HG02884 (cell line): ENCODE results near the gene SNF8.
"Not testable (repeated sequence)": the region's sequence is repeated elsewhere in the genome, so short reads cannot be mapped to it uniquely, and the experiment has no call there.

Source experiments
- ATAC-seq: cut with Tn5 transposase; IDR thresholded peaks from one replicate; pipeline ENCODE4 v1.9.1; 2021; ENCODE audit warnings: mild to moderate bottlenecking, moderate library complexity; ENCODE audit not compliant: unreplicated experiment

SNF8 gene, protein sequence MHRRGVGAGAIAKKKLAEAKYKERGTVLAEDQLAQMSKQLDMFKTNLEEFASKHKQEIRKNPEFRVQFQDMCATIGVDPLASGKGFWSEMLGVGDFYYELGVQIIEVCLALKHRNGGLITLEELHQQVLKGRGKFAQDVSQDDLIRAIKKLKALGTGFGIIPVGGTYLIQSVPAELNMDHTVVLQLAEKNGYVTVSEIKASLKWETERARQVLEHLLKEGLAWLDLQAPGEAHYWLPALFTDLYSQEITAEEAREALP

DNA sequence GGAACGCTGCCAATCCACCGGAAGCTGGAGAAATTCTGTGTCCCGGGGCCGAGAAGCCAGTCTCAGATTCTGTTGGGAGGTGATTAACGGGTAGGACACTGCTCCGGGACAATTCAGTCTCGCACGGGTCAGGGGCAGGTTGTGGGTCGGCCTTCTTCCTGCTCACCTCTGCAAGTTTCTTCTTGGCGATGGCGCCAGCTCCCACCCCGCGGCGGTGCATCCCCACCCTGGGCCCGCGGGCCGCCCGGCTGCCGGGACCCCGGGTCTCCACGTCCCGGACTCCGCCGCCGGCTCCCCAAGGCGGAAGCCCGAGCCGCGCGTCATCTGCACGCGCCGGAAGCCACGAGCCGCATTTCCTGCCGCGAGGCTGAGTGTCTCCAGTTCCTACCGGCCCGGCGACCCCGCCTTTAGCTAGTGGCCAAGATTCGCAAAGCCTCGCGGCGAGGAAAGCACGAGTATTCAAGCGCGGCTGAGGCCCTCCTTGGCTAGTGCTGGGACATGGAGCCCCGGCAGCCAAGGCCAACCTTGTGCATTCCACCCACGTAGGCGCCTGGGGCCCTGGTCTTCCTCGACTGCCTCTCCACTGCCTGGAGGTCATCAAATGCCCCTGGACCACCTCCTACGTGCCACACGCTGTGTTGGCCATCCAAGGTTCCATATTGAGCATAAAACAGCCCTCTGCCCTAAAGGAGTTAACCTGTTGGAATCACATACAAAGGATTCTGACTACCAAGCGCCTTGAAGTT, at the start of gene SNF8:
TSS of gene SNF8 (minus strand) at position 328 of the 746 bp plus-strand sequence. CDS start at position 220, 108 bp downstream.
- peak; percentile 70 for ATAC-seq

DNA sequence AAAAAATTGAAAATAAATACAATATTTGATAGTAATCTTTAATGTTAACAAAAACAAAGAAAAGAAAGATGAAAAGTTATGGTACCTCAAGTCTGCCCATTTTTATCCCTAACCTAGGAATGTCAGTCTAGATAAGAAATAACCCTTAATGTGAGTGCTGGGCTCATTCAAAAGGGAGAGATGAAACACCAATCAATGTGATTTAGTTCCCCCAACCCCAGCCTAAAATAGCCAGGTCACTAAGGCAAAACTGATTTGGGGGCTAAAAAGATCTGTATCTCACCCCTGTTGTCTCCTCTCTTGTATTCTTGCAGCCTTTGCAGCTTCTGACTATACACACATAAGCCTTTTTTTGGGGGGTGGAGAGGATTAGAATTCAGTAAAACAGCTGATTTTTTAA, 49.3 kb upstream of the SNF8 start:
- no peak for ATAC-seq

DNA sequence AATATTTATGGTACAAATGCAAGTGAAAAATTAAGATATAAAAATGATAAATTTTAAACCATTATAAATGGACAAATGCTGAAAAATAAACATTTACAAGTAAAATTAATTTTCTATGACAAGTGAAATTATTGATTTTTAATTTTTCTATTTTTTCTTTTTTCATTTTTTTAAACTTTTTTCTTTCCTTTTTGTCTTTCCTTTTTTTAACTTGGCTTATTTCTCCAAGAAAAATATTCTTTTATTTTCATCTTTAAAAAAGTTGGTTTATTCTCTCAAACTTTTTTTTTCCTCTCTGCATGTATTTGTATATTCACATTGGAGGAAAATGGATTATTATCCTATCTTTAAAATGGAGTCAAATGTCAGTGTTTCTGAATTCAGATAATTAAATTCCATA, 48.7 kb upstream of the SNF8 start:
- ATAC-seq: no peak

DNA sequence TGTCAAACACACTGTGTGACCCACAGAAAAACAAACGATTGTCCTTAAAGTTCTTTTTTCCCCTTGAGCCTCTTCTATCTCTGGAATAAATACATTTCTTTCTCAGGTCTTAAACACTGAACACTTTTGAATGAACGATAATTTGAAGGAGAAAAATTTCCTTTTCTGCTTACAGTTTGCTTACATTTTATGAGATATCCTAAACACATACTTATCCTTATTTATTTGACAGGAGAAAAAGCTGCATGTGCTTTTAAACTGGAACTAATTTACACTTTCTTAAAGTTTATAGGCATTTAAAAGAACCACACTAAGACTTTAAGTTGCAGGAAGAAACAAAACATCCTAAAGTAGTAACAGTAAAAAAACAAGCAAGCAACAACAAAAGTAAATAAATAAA, 47.8 kb upstream of the SNF8 start:
- ATAC-seq: no peak

DNA sequence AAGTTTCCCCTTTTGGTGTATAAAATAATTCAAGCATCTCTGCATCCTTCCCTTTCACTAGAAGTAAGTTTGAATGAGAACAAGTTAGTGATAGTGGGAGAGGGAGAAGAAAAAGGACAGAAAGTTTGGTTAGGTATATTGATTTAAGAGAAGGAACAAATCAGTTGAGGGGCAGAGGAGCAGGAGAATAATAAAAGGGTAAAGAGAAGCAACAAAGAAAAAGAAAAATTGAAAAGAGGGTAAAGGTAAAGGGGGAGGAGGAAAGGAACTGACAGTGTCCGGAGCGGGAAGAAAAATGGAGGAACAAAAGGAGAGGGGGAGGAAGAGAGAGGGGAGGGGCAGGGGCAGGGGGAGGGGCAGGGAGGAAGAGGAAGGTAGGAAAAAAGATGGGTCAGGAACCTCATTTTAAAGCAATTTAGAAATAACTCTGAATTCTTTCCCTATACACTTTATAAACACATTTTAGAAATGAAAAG, 46.3 kb upstream of the SNF8 start:
- ATAC-seq: no peak

DNA sequence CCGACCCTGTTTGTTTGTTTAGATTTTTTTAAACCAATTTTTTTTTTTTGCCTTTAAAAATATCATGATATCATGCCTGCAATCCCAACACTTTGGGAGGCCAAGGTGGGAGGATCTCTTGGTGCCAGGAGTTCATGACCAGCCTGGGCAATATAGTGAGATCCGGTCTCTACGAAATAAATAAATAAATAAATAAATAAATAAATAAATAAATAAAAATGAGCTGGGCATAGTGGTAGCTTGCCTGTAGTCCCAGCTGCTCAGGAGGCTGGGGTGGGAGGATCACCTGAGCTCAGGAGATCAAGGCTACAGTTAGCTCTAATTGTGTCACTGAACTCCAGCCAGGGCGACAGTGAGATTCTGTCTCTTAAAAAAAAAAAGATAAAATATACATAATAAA, 44.5 kb upstream of the SNF8 start:
- ATAC-seq: no peak

DNA sequence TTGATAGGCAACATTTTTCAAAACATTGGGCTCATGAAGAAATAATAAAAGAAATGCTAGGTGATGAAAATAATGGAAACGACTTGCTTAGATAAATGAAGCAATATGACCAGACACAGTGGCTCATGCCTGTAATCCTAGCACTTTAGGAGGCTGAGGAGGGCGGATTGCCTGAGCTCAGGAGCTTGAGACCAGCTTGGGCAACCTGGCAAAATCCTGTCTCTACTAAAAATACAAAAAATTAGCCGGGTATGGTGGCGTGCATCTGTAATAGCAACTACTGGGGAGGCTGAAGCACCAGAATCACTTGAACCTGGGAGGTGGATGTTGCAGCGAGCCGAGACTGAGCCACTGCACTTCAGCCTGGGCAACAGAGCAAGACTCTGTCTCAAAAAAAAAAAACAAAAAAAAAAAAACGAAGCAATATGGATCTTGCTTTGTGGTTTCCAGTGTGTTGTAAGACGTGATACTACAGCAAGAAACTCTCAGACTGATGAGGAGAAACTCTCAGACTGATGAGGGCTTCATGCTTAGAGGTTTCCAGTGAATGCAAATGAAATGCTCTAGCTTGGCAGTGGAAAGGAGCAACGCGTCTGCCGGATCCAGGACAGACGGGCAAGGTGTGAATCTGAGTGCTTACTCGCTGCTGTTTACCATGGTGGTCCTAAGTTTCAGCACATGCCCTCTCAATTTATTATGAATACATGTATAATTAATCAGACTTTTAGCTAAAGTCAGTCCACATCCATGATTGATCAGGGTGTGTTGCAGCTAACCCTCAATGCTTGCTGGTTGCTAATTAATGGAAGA, 41.0 kb upstream of the SNF8 start:
- ATAC-seq: no peak

DNA sequence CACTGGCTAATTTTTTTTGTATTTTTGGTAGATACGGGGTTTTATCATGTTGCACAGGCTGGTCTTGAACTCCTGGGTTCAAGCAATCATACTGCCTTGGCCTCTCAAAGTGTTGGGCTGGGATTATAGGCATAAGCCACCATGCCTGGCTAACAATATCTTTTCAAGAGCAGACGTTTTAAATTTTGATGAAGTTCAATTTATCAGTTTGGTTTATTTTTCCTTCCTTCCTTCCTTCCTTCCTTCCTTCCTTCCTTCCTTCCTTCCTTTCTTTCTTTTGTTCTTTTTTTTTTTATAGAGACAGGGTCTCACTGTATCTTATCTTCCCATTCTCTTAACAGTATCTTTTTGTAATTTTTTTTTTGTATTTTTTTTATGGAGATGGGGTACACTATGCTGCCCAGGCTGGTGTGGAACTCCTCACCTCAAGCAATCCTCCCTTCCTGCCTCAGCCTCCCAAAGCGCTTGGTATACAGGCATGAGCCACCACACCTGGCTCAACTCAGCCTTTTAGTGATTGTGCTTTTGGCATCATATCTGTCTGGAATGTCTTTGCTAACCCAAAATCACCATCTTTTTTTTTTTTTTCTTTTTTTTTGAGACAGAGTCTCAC, 37.4 kb upstream of the SNF8 start:
- ATAC-seq: no peak

DNA sequence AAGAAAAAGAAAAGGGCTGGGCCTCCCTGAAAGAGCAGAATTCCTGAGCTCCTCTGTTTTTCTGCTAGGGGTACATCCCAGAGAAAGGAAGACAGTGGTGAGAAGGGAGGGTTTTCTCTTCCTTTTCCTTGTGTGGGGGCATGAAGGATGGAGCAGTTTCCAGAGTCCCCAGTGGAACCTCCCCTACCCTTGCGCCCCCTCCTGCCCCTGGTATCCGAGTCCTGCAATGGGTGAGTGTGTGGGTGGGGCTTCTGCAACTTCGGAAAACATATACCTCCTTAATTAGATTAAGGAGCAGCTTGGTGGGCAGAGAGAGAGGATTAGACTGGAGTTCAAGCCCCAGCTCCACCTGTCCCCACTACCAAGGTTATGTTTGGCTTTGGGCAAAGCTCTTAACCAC, 29.2 kb upstream of the SNF8 start:
- no peak for ATAC-seq

DNA sequence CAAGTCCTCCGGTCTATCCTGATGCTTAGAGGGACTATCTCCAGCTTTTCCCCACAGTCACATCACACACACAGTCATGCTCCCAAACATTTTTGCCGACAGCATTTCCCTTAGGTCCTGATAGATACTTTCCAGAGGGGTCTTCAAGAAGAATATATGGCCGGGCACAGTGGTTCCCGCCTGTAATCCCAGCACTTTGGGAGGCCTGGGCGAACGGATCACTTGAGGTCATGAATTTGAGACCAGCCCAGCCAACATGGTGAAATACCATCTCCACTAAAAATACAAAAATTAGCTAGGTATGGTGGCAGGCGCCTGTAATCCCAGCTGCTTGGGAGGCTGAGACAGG, 28.1 kb upstream of the SNF8 start:
- ATAC-seq: no peak

DNA sequence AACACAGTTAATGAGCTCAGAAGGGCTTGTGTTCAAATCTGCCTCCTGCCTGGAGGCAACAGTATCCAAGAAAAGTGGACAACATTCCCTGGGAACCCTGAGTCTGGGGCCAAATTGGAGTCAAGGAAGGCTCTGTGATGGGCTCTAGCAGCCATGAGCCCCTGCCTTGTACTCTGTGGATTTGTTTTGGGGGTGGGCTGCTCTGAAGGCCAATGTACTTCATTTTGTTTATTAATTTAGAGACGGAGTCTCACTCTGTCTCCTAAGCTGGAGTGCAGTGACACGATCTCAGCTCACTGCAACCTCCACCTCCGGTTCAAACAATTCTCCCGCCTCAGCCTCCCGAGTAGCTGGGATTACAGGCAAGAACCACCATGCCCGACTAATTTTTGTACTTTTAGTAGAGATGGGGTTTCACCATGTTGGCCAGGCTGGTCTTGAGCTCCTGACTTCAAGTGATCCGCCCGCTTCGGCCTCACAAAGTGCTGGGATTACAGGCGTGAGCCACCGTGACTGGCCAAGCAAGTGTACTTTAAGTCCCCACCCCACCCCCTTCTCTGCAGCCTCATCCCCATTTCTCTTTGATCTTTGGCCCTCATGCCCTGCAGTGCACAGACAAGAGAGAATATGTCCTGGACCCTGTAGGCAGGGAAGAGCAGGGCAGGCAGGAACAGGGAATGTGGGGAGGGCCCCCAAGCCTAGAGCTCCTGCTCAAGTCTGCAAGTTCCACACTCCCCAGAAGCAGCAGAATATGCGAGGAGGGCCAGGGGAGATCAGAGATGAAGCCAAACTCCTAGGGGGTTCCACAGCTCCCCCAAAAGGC, 26.4 kb upstream of the SNF8 start:
- ATAC-seq: no peak

DNA sequence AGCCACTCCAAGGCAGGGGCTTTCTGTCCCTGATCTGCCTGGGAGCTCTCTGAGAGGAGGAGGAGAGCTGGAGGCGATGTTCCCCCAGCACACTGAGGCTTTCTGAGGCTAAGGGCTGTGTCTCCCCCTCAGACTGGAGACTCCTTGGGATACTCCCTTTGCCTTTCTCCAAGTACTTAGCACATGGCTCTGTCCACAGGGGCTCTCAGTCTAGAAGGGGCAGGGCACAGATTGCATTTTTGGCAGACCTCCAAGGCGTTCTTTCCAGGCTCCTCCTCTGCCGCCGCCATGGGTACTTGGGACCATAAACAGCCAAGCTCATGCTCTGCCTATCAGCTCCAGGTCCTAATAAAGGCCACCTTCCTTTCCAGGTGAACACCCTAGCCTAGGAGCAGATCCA, 25.6 kb upstream of the SNF8 start:
- ATAC-seq: no peak

DNA sequence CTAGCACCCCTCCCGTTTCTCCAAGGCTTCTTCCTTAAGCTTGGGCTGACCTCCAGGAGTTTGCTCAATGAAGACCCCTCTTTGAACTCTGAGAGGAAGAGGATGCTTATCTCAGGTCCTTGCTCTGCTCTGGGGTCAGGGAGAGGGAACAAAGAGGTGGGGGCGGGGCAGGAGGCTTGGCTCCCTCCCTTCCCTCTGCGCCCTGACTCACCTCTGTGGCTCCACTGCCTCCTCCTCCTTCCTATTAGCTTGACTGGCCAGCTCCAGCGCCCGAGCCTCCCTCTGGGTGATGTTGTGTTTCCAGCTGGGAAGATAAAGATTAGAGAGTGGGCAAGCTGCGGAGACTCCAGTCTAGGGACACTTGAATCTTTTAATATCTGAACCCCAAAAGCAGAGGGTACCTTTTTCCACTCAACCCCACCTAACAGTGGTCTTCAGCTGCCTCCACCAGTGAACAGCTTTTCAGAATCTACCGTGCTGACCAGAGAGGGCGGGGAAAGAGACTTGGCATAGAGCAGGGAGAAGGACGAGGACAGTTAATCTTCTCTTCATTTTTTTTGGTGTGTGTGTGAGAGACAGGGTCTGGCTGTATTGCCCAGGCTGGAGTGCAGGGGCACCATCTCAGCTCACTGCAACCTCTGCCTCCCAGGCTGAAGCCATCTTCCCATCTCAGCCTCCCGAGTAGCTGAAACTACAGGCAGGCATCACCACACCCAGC, 17.0 kb upstream of the SNF8 start:
- ATAC-seq: no peak

DNA sequence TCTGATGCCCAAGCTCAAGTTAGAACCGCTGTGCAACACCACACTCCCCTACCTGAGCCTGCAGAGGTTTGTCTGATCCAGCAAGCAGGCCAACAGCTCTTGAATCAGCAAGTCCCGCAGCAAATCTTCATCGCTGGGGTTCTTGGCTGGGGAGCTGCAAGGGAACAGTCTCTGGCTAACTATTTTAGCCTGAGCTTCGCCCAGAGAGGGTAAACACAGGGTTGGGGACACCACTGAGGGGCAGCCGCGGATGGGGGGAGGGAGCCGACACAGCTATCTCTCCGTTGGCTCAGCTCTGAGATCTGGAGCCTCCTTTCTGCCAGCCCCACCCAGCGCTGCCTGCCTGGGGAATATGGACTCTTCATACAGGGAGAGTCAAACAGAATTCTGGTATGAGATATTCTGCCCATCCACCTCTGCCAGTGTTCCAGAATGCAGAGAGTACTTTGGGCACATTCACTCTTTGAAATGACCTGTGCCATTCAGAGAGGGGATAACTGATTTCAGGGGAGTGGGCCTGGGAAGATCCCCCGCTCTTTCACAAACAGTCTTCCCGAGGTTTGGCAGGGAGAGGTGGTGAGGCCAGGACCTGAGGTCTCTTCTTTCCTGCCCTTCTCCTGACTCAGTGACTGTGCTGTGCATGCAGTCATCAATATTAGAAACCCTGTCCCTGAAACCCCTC, 16.3 kb upstream of the SNF8 start:
- ATAC-seq: no peak

DNA sequence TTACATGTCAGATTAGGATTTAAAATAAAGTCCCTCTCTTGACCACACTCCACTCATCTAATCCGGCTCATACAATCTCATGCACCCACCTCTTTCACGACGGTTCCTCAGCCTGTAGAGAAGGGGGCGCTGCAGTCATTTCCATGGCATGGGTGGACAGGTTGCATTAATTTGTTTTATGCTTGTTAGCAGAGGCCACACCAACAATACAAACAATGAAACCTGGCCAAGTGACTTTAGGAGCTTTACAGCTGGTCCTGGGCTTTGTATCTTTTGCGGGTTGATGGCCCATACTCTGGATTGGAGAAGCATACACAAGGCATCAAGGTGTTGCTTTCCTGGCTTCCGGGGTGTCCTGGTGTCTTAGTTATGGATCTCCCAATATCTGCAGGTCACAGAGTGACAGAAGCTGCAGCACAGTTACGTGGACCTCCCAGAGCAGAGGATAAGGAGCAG, 9.7 kb upstream of the SNF8 start:
- ATAC-seq: no peak

DNA sequence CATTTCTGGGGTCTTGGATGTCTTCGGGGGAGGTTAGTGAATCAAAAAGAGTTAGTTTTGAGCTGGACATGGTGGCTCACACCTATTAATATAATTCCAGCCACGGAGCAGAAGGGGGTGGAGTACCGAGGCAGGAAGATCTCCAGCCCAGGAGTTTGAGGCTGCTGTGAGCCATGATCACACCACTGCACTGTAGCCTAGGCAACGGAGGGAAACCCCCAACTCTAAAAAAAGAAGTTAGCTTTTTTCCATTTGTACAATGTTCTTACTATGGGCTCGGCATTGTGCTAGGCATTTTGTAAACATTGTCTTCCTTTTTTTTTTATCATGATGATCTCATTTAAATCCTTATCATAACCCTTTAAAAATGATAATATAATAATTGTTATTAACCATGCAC, 8.3 kb upstream of the SNF8 start:
- no peak for ATAC-seq

DNA sequence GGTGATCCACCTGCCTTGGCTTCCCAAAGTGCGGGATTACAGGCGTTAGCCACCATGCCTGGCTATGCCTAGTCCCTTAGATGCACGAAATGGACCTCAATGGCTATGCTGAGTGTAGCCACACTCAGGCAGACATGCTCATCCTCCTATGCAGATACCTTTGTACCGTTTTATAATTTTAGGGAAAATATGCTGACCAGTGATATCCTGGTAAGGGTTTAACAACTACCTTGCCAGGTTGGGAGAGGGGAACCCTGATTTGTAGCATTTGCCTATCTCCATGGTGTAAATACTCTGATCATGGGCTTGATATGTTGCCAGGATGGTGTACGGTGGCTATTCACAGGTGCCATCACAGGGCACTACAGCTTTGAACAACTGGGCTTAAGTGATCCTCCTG, 6.9 kb upstream of the SNF8 start:
- ATAC-seq: no peak

DNA sequence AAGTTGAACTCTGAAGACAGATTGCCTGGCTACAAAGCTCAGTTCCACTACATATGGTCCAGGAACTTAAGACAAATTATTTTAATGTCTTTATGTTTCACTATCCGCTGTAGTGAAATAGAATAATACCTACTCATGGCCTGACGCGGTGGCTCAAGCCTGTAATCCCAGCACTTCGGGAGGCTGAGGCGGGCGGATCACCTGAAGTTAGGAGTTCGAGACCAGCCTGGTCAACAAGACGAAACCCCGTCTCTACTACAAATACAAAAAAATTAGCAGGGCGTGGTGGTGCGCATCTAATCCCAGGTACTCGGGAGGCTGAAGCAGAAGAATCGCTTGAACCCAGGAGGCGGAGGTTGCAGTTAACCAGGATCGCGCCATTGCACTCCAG, 614 bp upstream of the SNF8 start:
- not testable (repeated sequence) for ATAC-seq

DNA sequence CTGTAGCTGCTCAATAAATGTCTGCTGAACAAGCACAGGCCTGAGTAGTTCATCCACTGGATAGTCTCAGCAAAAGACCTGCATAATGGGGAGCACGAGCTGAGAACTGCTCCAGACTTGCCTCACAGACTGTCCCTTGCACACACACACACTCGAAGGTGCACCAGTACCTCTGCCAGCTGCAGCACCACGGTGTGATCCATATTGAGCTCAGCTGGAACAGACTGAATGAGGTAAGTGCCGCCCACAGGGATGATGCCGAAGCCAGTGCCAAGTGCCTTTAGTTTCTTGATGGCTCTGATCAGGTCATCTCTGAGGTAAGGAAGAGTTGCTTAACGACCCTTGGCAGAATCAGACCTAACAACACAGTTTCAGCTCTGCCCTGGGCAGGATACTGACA, 11.6 kb downstream of the SNF8 start:
- ATAC-seq: no peak
